Measurements from ENCODE around the gene MGAT5.
A peak's percentile ranks its signal among the peaks of the same experiment; 100 is the strongest.
"Not testable (repeated sequence)": the region's sequence is repeated elsewhere in the genome, so short reads cannot be mapped to it uniquely, and the experiment has no call there.

The MGAT5 gene

DNA sequence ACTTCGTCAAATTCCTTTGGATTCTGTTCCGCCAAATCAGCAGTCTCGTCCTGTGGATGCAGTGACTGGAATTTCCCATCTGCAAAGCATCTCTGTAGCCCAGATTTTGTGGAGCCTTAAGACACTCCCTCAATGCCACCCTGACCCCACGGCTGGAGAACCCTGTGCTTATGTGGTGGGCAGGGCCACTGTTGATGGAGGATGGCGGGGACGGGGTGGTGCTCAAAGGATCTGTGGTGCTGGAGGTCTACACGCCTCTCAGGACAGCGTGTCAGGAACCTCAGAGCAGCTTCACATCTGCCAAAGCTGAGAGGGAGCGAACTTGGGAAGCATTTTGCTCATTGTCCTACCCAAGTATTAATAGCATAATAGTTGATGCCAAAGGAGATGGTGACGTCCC, 200.1 kb downstream of the MGAT5 start:
- no peak for DNase-seq

- no peak for DNase-seq
These were observed 200.6 kb downstream of the MGAT5 start for GRCh38 chr2:134454426-134454825.

- DNase-seq: no peak
These were observed 201.1 kb downstream of the MGAT5 start for GRCh38 chr2:134454931-134455330.

DNA sequence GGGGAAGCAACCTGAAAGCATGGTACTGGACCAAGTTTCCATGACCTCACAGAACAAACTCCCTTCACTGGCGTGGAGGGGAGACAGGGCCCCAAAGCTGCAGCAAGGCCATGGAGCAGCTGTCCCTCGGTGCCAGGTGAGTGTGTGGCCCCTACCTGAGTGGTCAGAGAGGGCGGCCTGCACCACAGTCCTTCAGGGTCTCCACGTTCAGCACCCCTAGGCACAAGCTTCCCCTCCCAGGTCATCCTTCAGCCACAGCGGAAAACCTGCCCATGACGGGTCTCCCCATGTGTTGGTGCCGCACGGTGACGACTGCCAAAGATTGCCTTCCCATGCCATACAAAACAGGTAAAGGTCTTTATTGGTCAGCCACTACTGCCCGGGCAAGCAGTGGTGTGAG, 201.6 kb downstream of the MGAT5 start:
- no peak for DNase-seq

- DNase-seq: no peak
These were observed 203.5 kb downstream of the MGAT5 start for GRCh38 chr2:134457353-134457752.

DNA sequence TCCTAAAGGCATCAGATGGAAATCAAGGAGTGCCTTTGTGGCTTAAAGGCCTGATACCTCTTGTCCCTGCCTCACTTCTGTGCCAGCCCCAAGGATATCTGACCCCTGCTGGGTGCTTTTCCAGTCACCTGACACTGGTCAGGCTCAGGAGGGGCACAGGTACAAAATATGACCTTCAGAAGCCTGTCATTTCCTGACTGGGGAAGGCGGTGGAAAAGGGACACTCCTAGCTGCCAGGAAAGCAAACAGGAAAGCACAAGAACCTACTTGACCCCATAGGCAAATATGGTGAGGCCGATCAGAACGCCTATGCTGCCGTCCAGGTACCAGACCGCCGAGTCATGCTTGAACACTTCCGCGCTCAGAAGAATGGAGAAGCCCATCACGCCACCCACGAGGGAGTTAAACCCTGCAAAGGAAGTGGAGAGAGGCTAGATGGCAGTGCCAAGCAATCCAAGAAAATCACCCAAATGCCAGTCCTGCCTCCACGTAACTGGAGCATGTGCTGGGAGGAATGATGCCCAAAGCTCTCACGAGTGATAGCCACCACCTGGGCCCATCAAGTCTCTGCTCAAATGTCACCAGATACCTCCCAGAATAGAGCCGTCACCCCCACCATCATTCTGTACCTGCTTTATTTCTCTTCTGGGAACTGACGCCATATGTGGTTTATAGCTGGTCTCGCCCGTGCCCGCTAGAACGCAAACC, 204.0 kb downstream of the MGAT5 start:
- DNase-seq: no peak

DNA sequence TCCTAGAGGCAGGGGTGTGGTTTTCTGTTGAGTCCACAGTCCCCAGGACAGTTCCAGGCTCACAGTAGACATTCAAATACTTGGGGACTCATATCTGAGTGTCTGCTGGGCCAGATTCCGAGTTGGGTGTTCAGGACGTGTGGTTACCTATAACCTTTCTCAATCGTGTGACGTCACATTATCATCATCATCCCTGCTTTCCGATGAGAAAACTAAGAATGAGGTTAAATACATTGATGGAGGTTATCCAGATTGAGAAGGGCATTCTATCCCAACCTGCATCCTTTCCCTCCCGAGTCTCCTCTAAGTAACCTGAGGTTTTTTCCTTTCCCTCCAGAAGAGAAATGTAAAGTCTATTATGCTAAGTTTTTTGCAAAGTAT, 204.6 kb downstream of the MGAT5 start:
- DNase-seq: no peak

DNA sequence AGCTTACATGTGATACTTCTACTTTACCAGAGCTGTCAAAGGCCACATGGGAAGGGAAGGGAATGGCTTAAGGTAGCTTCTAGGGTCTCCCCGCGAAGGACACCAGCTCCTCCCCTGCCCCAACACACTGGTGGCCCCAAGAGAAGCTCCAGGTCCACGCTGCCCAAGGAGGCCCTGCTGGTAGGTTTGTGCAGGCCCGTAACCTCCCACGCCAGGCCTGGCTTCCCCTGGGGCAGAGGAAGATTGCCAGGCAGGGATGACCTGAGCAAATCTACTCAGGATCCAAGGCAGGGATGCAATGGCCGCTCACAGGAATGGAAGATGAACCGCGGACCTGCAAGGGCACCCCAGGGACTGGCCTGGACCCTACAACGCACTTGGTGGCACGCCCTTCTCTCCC, 205.1 kb downstream of the MGAT5 start:
- DNase-seq: no peak

DNA sequence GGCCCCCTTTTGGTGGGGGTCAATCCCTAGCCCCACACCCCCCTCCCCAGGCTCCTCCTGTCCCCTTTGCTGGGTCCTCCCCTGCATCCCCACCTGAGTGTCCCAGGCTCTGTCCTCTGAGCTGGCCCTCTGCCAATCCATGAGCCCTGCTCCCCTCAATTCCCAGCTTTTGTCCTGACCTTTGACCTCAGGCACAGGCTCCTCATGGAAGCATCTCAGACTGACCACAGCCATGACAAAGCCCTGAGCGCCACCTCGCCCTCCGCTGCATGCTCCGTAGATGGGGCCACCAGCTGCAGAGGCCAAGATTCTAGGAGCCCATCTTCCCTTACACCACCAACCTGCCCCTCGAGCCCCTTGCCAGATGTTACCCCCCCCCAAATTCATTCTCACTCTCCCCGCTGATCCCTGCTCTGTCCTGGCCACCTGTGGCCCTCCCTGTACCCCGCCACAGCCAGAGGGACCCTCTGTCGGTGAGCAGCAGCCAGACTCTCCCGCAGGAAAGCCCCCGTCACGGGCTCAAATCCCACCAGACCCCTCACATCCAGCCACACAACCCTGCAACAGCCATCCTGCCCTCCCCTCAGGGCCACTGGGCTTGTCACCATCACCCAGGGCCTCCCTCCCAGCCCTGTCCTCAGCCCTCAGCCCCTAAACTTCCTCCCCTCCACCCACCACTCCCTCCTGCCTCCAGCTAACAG, 206.0 kb downstream of the MGAT5 start:
- no peak for DNase-seq

DNA sequence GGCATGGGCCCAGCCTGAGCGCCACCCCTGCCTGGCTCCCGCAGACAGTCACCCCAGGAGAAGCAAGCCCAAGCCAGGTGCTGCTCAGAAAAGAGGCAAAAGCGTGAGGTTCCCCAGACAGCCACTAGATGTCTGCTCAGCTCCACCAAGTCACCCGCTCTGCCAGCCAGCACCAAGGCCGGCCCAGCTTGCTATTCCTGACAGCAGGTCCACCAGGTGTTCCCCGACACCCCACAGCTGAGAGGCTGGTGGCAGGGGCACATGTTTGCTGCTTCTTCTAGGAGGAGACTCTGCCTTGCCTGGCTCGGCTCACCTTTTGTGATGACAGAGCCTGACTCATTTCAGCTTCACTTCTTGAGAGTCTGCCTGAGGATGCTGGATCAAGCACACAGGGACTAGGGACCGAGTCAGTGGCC, 206.7 kb downstream of the MGAT5 start:
- peak; percentile 37 for DNase-seq

DNA sequence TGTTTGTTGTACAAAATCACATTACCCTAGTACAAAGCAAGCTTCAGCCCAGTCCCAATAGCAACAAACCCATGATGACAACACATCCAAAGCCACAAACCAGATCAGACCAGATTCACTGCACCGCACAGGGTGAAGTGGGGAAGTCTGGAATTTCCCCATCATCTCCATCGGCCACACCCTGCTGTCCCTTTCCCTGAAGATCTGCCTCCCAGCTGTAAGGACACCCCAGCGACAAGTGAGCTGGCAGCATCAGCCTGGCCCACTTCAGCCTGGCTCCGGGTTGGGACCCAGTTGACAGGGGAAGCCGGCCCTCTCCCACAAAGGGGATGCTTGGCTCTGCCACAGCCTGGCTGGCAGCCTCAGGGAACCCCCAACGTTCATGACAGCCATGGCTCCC, 207.6 kb downstream of the MGAT5 start:
- DNase-seq: no peak

DNA sequence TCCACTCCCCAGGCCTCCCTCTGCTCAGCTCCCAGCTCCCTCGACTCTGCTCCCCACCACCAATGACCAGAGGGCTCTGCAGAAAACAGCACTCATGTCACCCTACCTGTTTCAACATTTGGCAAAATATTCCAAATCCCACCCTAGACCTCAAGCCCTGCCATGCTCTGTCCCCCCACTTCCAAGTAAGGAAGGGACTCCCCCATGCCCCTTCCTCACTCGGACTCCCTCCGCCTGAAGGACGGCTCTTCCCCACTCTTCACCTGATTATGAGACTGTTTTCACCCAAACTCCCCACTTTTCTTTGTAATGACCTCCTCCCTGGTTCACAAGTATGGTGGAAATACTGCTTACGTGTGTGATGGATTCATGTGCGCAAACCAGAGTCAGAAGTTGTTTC, 208.4 kb downstream of the MGAT5 start:
- no peak for DNase-seq

DNA sequence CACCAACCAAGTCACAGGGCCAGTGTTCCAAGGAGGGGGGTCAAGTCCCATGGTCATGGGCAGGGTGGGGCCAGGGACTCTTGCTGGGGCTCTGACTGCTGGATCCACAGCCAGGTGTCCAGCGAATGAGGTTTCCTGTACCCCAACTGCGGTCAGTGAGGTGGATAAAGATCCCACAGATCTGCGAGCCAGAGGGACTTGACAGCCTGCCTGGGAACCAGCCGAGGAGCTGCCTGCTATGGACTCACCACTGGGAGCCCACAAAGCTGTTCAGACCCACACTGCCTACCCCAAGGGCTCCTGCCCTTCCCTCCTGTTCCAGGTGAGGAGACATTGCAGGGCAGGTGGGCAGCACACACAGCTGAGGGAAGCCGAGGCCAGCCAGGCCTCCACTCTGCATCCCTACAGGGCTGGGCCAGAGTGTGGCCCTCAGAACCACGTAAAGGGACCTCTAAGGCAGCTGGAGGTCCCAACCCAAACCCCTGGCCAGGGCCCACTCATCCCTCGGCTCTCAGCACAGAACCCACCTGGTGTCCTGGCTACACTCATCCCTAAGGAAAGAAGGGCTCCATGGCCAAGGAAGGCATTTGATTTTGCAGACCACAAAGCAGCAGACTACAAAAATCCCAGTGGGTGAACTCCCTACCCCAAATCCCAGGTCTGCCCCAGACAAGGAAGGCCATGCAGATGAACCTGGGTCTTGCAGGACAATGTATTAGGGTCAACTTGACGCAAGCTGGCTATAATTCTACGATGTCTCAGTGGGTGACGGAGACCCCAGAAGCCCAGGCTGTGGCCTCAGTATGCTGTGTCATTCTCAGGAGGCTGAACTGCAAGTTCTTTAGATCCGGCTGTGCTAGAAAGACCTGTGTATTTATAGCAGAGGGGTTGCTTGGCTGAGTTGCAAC, 209.2 kb downstream of the MGAT5 start:
- no peak for DNase-seq

- no peak for DNase-seq
These were observed 209.8 kb downstream of the MGAT5 start for GRCh38 chr2:134463699-134464022.

DNA sequence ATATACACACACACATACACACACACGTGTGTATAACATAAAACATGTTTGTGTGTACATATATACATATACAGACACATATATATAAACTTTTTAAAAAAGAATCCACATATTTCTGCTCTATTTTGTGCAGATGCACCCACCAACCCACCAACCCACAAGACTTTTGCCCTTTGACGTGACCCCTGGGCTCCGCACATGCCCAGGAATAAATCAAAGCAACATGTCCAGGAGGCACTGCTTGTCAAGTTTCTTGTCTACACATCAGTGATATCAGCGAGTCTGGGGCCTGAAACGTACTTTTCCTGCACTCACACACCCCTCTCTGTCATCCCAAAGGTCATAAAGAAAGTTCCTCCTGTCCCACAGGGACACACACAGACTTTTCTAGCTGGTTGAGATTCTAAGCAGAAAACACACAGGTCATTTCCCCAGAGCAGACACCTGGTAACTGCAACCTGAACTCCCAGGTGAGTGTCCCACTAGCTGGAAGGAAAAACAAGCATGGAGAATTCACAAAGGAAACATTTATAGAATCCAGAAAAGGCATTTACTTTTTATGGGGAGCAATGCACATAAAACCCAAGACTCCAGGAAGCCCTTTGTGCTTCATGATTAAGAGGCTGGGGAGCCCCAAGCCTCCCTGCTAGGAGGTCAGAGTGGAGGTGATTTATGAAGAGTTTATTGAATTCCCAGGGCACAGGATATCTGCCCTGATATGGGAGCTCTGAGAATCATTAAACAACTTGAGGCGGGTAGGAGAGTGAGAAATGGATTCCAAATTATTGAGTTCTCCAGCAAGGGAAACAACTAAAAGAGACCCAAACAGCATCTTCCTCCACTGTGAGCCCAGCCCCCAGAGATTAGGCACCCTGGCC, 211.6 kb downstream of the MGAT5 start:
- DNase-seq: no peak

DNA sequence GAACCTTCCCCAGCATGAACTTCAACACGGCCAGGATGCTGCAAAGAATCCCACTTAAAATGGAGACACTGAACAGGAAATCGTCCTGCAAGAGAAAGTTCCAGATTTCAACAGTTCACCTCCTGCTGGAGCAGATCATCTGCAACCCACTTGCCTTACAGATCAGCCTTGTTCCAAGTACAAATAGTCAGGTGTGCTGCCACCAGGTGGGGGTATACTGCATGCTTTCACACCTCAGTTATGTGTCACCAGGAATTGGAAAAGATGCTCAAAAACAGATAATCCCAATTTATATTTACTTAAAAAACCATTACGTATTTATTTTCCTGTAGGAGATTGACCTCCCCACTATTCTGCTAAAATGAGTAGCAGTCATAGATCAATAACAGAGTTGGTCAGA, 212.3 kb downstream of the MGAT5 start:
- peak; percentile 22 for DNase-seq

DNA sequence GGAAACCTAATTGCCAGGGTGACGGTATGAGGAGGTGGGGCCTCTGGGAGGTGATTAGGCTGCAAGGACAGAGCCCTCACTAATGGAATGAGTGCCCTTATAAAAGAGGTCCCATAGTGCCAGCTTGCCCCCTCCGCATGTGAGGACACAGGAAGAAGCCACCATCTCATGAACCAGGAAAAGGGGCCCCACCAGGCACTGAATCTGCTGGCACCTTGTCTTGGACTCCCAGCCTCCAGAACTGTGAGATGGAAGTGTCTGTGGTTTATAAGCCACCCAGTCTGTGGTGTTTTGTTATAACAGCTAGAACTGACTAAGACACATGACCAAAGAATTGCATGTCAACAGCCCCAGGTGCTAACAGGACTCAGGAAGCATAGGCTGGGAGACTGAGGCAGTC, 214.3 kb downstream of the MGAT5 start:
- no peak for DNase-seq

DNA sequence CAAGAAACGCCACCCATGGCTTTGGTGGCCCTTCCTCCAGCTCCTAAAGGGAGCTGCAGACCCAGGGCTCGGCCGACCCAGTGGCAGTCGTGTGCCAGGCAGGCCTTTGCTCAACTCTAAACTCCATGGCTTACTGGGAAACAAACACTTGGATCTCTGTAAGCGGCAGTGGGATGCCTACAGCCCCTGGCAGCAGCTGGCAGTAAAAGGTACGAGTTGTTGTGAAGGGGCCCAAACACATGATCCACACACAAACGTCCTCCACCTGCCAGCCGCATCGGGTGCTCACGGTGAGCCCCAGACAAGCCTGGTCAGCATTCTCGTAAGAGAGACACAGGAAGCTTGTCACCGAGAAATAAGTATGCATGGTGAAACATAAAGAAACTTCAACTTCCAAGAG, 214.9 kb downstream of the MGAT5 start:
- DNase-seq: no peak

DNA sequence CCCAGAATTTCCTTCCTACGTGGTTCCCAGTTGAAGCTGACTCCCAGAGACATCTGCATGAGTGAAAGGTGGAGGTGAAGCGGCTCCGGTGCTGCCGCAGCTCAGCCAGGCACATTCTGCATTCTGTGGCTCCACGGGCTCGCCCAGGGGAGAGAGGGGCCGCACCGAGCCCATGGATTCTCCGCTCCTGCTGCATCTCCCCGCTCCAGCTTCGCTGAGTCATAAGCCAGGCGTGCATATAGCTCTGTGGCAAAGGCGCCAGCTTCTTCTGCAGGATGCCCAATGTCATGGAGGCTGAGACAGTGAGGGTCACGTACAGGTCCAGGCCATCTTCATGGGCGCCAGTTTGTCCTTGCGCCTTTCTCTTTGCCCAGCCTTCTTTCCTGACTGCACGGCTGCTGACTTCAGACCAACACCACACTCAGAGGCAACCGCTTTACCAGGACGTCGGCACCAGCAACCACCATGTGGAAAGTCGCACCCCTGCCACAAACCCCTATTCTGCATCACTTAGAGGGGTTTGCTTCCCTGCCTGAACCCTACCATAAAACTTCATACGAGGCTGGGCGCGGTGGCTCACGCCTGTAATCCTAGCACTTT, 215.7 kb downstream of the MGAT5 start:
- no peak for DNase-seq

- DNase-seq: no peak
These were observed 216.8 kb downstream of the MGAT5 start for GRCh38 chr2:134470561-134471168.

DNA sequence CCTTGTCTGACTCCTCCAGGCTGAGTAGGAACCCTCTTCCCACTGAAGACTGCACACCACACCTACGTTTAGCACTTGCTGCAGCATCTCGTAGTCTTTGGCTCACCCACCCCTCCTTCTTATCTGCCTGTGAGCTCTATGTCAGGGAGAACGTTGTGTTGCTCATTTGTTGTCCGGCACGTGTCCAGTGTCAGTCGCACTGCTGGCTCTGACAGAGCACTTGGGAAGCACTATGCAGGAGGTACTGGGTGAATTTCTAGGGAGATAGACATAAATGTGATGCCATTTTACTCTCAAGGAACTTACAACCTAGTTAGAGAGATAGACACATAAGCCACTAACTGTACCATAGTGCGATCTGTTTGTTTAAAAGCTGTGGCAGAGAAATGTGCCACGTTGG, 223.1 kb downstream of the MGAT5 start:
- not testable (repeated sequence) for DNase-seq
